WERI-Rb-1 (cell line): Measurements from ENCODE around the gene CMTM8.

Experiments
- DNase-seq: peaks from one replicate; pipeline ENCODE4 v3.0.0-alpha.2; 2020
- H3K27ac ChIP-seq: fragments of 250-450 bp; sonication (Bioruptor Pico); 2 replicates; pipeline ENCODE4 v1.5.1; 2020; ENCODE audit warnings: mild to moderate bottlenecking, moderate library complexity
- H3K27me3 ChIP-seq: fragments of 250-450 bp; sonication (Bioruptor Pico); 2 replicates; pipeline ENCODE4 v1.5.1; 2021; ENCODE audit warnings: mild to moderate bottlenecking, low read depth, moderate library complexity; ENCODE audit not compliant: insufficient read depth, severe bottlenecking
- H3K36me3 ChIP-seq: fragments of 250-450 bp; sonication (Bioruptor Pico); 2 replicates; pipeline ENCODE4 v1.5.1; 2020; ENCODE audit warnings: mild to moderate bottlenecking, moderate library complexity
- H3K4me3 ChIP-seq: 2 replicates; pipeline ENCODE4 v1.5.1; 2011; ENCODE audit warnings: low read depth, mild to moderate bottlenecking, control low read depth, low read length
- H3K9me3 ChIP-seq: fragments of 250-450 bp; sonication (Bioruptor Pico); 2 replicates; pipeline ENCODE4 v1.5.1; 2021; ENCODE audit warnings: mild to moderate bottlenecking, moderate library complexity; ENCODE audit not compliant: severe bottlenecking
- TF ChIP-seq, protein P1 (sequence below): IDR thresholded peaks from 2 replicates; pipeline ENCODE4 v1.5.1; 2011; ENCODE audit warnings: low read depth, mild to moderate bottlenecking, control low read depth, inconsistent platforms, low read length

Gene CMTM8

GRCh38 chr3:32243519-32243918, 5.0 kb downstream of the CMTM8 start:
- no peaks in the 10 kb centered on the region for H3K27me3 ChIP-seq
- H3K9me3 ChIP-seq = no peaks in the 10 kb centered on the region
- DNase-seq = no peak
- TF ChIP-seq, protein P1, sequence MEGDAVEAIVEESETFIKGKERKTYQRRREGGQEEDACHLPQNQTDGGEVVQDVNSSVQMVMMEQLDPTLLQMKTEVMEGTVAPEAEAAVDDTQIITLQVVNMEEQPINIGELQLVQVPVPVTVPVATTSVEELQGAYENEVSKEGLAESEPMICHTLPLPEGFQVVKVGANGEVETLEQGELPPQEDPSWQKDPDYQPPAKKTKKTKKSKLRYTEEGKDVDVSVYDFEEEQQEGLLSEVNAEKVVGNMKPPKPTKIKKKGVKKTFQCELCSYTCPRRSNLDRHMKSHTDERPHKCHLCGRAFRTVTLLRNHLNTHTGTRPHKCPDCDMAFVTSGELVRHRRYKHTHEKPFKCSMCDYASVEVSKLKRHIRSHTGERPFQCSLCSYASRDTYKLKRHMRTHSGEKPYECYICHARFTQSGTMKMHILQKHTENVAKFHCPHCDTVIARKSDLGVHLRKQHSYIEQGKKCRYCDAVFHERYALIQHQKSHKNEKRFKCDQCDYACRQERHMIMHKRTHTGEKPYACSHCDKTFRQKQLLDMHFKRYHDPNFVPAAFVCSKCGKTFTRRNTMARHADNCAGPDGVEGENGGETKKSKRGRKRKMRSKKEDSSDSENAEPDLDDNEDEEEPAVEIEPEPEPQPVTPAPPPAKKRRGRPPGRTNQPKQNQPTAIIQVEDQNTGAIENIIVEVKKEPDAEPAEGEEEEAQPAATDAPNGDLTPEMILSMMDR = no peak
- H3K36me3 ChIP-seq = no peaks in the 10 kb centered on the region
- no peak overlapping the region for H3K27ac ChIP-seq
- no peak overlapping the region for H3K4me3 ChIP-seq

DNA sequence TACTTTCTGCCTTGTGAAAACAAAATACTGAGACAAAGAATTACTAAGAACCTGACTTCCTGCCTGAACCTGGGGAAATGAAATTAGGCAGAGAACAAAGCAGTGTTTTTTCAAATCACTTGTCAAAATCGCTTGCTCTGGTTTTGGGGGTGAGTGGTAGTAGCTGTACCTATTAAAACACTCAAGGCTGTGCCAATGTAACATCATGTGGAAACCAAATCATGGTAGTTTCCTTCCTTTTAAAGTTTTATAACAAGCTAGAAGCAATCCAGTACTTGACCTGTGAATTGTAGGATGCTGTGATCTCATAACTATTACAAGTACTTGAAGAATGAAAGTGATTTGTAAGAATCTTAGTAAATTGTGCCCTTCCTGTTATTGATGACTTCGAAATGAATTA, 6.7 kb downstream of the CMTM8 start:
- no peaks in the 10 kb centered on the region for H3K36me3 ChIP-seq
- no peak overlapping the region for H3K27ac ChIP-seq
- TF ChIP-seq, protein P1 = no peak
- no peaks in the 10 kb centered on the region for H3K9me3 ChIP-seq
- no peak overlapping the region for H3K4me3 ChIP-seq
- no peak for DNase-seq
- H3K27me3 ChIP-seq = no peaks in the 10 kb centered on the region

DNA sequence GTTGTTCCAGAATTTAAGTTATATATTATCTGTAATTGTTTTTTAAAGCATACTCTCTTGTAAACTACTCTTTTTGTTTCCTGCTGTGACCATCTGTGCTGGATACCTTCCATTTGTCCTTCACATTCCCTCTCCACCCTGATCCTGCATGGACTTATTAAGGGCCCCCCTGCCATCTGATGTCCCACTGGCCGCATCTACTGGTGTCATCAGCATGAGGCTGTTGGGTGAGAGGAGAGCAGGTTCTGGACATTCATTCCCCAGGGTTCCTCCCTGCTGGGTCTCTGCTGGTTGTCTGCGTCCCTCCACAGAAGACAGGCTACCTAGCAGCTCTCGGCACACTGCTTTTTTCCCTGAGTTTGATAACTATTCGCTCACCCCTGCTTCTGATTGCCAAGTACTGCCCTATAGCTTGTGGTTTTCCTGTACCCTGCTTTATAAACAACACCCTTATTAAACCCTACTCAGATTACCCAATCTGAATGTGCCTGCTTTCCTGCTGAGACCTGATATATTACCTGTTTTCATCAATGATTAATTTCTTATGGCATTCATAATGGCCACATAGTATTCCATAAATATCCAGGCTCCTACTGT, 7.7 kb downstream of the CMTM8 start:
- no peaks in the 10 kb centered on the region for H3K36me3 ChIP-seq
- TF ChIP-seq, protein P1 = no peak
- no peak overlapping the region for H3K4me3 ChIP-seq
- no peak for DNase-seq
- no peaks in the 10 kb centered on the region for H3K9me3 ChIP-seq
- no peak overlapping the region for H3K27ac ChIP-seq
- H3K27me3 ChIP-seq = no peaks in the 10 kb centered on the region

DNA sequence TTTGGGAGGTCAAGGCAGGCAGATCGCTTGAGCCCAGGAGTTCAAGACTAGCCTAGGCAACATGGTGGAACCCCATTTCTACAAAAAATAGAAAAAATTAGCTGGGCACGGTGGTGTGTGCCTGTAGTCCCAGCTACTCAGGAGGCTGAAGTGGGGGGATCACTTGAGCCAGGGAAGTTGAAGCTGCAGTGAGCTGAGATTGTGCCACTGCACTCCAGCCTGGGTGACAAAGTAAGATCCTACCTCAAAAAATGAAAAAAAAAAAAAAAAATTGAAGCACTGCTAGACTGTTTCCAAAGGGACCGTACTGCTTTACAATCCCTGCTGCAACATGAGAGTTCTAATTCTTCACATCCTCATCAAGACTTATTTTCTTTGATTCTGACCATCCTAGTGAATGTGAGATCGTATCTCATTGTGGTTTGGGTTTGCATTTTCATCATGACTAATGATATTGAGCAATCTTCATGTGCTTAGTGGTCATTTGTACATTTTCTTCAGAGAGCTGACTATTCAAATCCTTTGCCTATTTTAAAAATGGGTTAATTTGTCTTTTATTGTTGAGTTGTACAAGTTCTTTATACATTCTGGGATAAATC, 10.8 kb downstream of the CMTM8 start:
- no peaks in the 10 kb centered on the region for H3K36me3 ChIP-seq
- no peak overlapping the region for H3K27ac ChIP-seq
- no peak for DNase-seq
- no peaks in the 10 kb centered on the region for H3K9me3 ChIP-seq
- no peak overlapping the region for H3K4me3 ChIP-seq
- no peaks in the 10 kb centered on the region for H3K27me3 ChIP-seq
- TF ChIP-seq, protein P1 = no peak

DNA sequence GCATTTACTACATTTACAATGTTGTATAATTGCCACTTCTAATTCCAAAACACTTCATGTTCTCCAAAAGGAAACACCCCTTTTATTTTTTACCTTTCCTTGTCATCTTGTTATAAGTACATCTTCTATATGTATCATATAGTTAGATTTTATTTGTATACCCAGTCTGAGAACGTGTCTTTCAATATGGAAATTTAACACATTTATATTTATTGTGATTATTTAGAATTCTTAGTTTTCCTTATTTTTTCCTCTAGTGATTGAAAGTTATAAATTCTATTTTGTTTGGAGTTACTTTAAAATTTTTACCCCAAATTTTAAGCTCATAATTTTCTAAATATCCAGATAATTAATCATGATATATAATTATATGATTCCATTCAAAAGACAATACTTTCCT, 15.8 kb downstream of the CMTM8 start:
- DNase-seq = no peak
- Histone ChIP-seq H3K4me3 (no peak overlapping the region), H3K27me3 (no peaks in the 10 kb centered on the region), H3K9me3 (no peaks in the 10 kb centered on the region), H3K27ac (no peak overlapping the region), H3K36me3 (no peaks in the 10 kb centered on the region)
- TF ChIP-seq, protein P1 = no peak

DNA sequence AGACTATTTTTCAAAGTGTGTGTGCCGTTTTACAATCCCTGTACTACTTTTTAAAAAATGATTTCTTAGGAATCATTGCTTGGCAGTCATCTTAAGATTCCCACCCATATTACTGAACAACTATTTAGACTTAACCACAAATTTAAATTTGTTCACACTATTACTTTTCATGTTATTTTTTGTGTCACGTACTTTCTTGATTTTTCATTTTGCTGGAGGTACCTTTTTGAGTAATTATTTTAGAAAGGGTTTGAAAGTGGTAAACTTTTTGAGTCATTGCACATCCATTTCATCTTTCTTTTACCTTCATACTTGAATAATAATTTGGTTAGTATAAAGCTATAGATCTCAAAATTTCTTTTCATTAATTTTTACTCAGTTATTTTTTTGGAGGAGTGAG, 16.9 kb downstream of the CMTM8 start:
- TF ChIP-seq, protein P1 = no peak
- no peaks in the 10 kb centered on the region for H3K27me3 ChIP-seq
- DNase-seq = no peak
- no peaks in the 10 kb centered on the region for H3K9me3 ChIP-seq
- no peaks in the 10 kb centered on the region for H3K36me3 ChIP-seq
- no peak overlapping the region for H3K27ac ChIP-seq
- H3K4me3 ChIP-seq = no peak overlapping the region
